ENCODE results near the gene ARHGAP27. TPM values are rescaled to one million over a fixed set of nuclear protein-coding genes. Genes with fewer than 3 reads are reported as not detected.
A peak's percentile ranks its signal among the peaks of the same experiment; 100 is the strongest.

The ARHGAP27 gene
- total and polyA plus RNA-seq, 9 of the 15 experiments (the other 6 are each of a cell fraction or from before 2014, with no cell fraction given) = 0.04 to 4.6 (median 2.1) TPM

DNA sequence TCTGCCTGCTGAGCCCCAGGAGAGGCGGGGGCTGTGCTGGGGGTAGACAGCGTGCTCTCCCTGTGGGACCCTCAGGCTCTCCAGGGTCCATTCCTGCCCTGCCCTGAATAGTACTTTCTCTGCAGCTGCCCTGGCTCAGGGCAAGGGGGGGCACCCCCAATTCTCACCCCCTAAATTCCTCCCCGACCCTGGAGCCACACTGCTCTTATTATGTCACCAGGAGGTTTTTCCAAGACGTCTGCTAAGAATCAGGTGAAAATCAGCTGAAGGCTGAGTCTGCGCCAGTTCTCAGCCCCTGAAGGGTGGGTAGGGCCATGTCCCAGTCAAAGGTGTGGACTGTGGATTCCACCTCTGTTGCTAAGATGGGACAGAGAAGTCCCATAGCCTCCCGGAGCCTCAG, 66.0 kb downstream of the ARHGAP27 start:
- Histone ChIP-seq H3K4me2 (ENCODE audit: insufficient read depth, low read length) (no peak overlapping the region), H3K27me3 (ENCODE audit: control insufficient read depth in 2 of 2, insufficient read depth in 2 of 2, low read length in 2 of 2) (peaks cover 3 to 16% of the 10 kb centered on the region in 2 experiments; a peak in 3 of 5 replicates), H3K9me1 (ENCODE audit: control insufficient read depth, insufficient read depth, low read length) (no peaks in the 10 kb centered on the region), H3K4me3 (no peak overlapping the region), H3K9me3 (replicated peaks; ENCODE audit: control insufficient read depth, insufficient read depth, low read depth, low read length) (no peaks in the 10 kb centered on the region), H3K27ac (ENCODE audit: extremely low read depth, low read depth, low read length) (no peak overlapping the region), H3K36me3 (ENCODE audit: control insufficient read depth, insufficient read depth, low read length) (no peaks in the 10 kb centered on the region), H4K20me1 (replicated peaks; ENCODE audit: control insufficient read depth, insufficient read depth, low read length) (no peaks in the 10 kb centered on the region), H2AFZ (ENCODE audit: low read depth, low read length) (no peak overlapping the region), H3K79me2 (ENCODE audit: control insufficient read depth, insufficient read depth, low read length) (no peaks in the 10 kb centered on the region), H3K4me1 (replicated peaks in 1 of 2; ENCODE audit: control insufficient read depth in 2 of 2, insufficient read depth in 2 of 2, low read length in 2 of 2) (peaks cover 0 to 12% of the 10 kb centered on the region in 2 experiments; a peak in 3 of 5 replicates), H3K9ac (ENCODE audit: insufficient read depth in 1 of 2, low read depth in 2 of 2, low read length in 2 of 2) (peak overlapping the region in 1 of 2 experiments; percentile 55; a peak in 1 of 4 replicates)
- no peak for ATAC-seq
- intact Hi-C loops (cut with micrococcal nuclease) = no loop called here
- BruUV-seq (replicated peaks) = no TSS peak
- CTCF ChIA-PET (ENCODE audit: low intra/inter-chr PET ratio) = no interaction called here
- 22% methylated on average over 6 of the region's 6 CpGs for WGBS (ENCODE audit: insufficient coverage, low coverage, missing lambda C conversion rate)
- TF ChIP-seq ATF3 (IDR thresholded peaks at IDR 0.05) (no peak), ATF3 (CRISPR knock-in tag; conservative IDR thresholded peaks at IDR 0.05) (no peak), ZNF212 (CRISPR knock-in tag; IDR thresholded peaks at IDR 0.05) (no peak), ERF (CRISPR knock-in tag; IDR thresholded peaks at IDR 0.05) (no peak), HNRNPLL (IDR thresholded peaks at IDR 0.05; ENCODE audit: low read depth, low read length, poor library complexity, severe bottlenecking) (no peak), RFX1 (IDR thresholded peaks at IDR 0.05) (no peak), DACH1 (IDR thresholded peaks at IDR 0.05; ENCODE audit: partially characterized antibody) (no peak), KAT2B (IDR thresholded peaks at IDR 0.05; ENCODE audit: low read depth, low read length) (no peak), ZNF24 (IDR thresholded peaks at IDR 0.05) (no peak), ZNF589 (CRISPR knock-in tag; IDR thresholded peaks at IDR 0.05; ENCODE audit: low read depth) (no peak), E2F6 (IDR thresholded peaks at IDR 0.05; ENCODE audit: borderline replicate concordance in 1 of 2, extremely low read depth in 1 of 2, insufficient read depth in 1 of 2, insufficient read length in 1 of 2, low read depth in 1 of 2, low read length in 1 of 2, poor library complexity in 1 of 2, severe bottlenecking in 1 of 2) (no peak), HDAC2 (IDR thresholded peaks at IDR 0.05) (no peak), HOXB6 (CRISPR knock-in tag; IDR thresholded peaks at IDR 0.05; ENCODE audit: borderline replicate concordance) (no peak), PML (IDR thresholded peaks at IDR 0.05; ENCODE audit: low read length) (no peak), POLR2H (tag; IDR thresholded peaks at IDR 0.05; ENCODE audit: low read depth) (no peak), SIX5 (IDR thresholded peaks at IDR 0.05; ENCODE audit: borderline replicate concordance in 1 of 2, insufficient read depth in 1 of 2, low read depth in 1 of 2, low read length in 2 of 2) (no peak)
- TF ChIP-seq, protein P1, sequence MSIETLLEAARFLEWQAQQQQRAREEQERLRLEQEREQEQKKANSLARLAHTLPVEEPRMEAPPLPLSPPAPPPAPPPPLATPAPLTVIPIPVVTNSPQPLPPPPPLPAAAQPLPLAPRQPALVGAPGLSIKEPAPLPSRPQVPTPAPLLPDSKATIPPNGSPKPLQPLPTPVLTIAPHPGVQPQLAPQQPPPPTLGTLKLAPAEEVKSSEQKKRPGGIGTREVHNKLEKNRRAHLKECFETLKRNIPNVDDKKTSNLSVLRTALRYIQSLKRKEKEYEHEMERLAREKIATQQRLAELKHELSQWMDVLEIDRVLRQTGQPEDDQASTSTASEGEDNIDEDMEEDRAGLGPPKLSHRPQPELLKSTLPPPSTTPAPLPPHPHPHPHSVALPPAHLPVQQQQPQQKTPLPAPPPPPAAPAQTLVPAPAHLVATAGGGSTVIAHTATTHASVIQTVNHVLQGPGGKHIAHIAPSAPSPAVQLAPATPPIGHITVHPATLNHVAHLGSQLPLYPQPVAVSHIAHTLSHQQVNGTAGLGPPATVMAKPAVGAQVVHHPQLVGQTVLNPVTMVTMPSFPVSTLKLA (conservative IDR thresholded peaks at IDR 0.05) = no peak
- TF ChIP-seq, protein P2, sequence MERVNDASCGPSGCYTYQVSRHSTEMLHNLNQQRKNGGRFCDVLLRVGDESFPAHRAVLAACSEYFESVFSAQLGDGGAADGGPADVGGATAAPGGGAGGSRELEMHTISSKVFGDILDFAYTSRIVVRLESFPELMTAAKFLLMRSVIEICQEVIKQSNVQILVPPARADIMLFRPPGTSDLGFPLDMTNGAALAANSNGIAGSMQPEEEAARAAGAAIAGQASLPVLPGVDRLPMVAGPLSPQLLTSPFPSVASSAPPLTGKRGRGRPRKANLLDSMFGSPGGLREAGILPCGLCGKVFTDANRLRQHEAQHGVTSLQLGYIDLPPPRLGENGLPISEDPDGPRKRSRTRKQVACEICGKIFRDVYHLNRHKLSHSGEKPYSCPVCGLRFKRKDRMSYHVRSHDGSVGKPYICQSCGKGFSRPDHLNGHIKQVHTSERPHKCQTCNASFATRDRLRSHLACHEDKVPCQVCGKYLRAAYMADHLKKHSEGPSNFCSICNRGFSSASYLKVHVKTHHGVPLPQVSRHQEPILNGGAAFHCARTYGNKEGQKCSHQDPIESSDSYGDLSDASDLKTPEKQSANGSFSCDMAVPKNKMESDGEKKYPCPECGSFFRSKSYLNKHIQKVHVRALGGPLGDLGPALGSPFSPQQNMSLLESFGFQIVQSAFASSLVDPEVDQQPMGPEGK (CRISPR knock-in tag; IDR thresholded peaks at IDR 0.05; ENCODE audit: borderline replicate concordance) = no peak
- DNase-seq (ENCODE audit: extremely low read depth in 1 of 4, low spot score in 3 of 4) = no peak
- POLR2A ChIA-PET = interaction anchor here (0.6 to 1.9 kb wide), 4 partner anchors 9 to 332 kb away, joined by 3 to 11 read pairs (median 4); no protein-coding TSS in a partner anchor
- in situ Hi-C loops (cut with MboI) = no loop called here
- no peak for FAIRE-seq
